Measurements from ENCODE around the gene RNF151. TPM values are rescaled to one million over a fixed set of nuclear protein-coding genes. Genes with fewer than 3 reads are reported as not detected.

The RNF151 gene
- polyA plus RNA-seq, 3 donors: 0.13 TPM; not detected in 2

GRCh38 chr16:1984347-1985225, 17.9 kb downstream of the RNF151 start:
- H3K27ac ChIP-seq (ENCODE audit: low read depth, low read length): no peak overlapping the region
- WGBS, 3 donors: 11 to 17% (median 13%) methylated on average over 40 to 58 of the region's 58 CpGs

DNA sequence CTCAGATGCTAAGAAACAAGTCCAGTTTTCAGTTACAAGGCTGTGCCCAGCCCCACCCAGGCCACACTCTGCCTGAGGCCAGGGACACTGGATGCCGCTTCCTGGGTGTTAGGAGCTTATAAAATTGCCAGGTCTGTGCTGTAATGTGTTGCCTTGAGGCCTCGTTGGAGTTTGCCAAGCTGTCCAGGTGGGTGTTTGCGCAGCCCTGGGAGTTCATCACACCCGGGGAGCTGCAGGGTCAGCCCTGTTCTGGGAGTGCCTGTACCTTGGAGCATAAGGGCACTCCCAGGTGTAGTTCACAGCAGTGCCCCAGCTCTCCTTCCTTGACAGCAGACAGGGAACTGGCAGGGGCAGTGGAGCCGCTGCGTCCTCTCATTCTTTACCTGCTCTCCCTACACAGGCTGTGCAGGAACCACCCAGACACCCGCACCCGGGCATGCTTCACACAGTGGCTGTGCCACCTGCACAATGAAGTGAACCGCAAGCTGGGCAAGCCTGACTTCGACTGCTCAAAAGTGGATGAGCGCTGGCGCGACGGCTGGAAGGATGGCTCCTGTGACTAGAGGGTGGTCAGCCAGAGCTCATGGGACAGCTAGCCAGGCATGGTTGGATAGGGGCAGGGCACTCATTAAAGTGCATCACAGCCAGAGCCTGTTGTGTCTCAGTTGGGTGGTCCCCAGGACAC, 19.0 kb downstream of the RNF151 start:
- no peak overlapping the region for H3K27ac ChIP-seq (ENCODE audit: low read depth, low read length)
- WGBS, 3 donors: 89 to 95% (median 94%) methylated on average over 14 of the region's 14 CpGs

DNA sequence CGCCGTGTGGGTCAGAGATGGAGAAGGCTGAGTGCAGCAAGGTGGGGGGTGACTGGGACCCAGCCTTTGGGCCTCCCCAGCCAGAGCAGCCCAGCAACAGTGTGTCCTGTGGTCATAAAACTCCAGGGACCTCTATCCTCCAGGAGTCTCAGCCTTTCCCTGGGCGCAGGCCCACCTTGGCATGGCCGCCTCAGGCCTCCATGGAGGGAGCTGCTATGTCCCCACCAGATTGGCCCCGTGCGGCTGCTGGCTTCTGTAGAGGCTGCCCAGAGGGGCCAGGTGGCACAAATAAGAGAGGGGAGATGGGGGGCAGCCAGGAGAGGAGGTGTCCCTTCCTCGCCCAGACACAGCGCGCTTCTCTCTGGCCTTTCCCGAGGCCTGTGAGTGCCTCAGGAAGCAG, 20.5 kb downstream of the RNF151 start:
- no peak overlapping the region for H3K27ac ChIP-seq (ENCODE audit: low read depth, low read length)
- WGBS, 3 donors: 88 to 91% (median 90%) methylated on average over 10 of the region's 10 CpGs

- no peak within 1 kb of the TSS for H3K27ac ChIP-seq (ENCODE audit: low read depth, low read length)
Observed at GRCh38 chr16:1989209-1990100, 22.8 kb downstream of the RNF151 start, which contains the start of gene SYNGR3. Gene SYNGR3 (plus strand): TSS chr16:1989970. CDS start chr16:1990103, 133 bp downstream.

DNA sequence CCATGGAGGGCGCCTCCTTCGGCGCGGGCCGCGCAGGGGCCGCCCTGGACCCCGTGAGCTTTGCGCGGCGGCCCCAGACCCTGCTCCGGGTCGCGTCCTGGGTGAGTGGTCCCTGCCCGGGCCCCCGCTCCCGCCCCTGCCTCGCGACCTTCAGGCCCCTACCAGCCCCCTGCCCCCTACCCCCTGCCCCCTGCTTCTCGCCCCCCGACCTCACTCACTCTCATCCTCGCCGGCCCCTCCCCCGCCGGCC, 23.4 kb downstream of the RNF151 start:
- H3K27ac ChIP-seq (ENCODE audit: low read depth, low read length): no peak overlapping the region
- WGBS, 3 donors: 2 to 3% methylated on average over 17 to 23 of the region's 25 CpGs; no CpG with 5 or more reads in 1 of the 3 donors

More at GRCh38 chr16:1989209-1990100, 22.8 kb downstream of the RNF151 start, which contains the start of gene SYNGR3:
- WGBS, 3 donors: 7 to 13% (median 8%) methylated on average over 39 to 67 of the region's 67 CpGs

GRCh38 chr16:1990351-1991134, 23.9 kb downstream of the RNF151 start:
- no peak overlapping the region for H3K27ac ChIP-seq (ENCODE audit: low read depth, low read length)
- 1 to 7% (median 2%) methylated on average over 44 to 50 of the region's 50 CpGs for WGBS, 3 donors

- WGBS, 3 donors: 4 to 16% (median 5%) methylated on average over 15 to 18 of the region's 18 CpGs
- H3K27ac ChIP-seq (ENCODE audit: low read depth, low read length): no peak overlapping the region
Observed at GRCh38 chr16:1991135-1991551, 24.5 kb downstream of the RNF151 start.

- no peak overlapping the region for H3K27ac ChIP-seq (ENCODE audit: low read depth, low read length)
- WGBS, 3 donors: 10 to 15% (median 12%) methylated on average over 22 of the region's 22 CpGs
Observed at GRCh38 chr16:1991588-1991947, 24.9 kb downstream of the RNF151 start.

DNA sequence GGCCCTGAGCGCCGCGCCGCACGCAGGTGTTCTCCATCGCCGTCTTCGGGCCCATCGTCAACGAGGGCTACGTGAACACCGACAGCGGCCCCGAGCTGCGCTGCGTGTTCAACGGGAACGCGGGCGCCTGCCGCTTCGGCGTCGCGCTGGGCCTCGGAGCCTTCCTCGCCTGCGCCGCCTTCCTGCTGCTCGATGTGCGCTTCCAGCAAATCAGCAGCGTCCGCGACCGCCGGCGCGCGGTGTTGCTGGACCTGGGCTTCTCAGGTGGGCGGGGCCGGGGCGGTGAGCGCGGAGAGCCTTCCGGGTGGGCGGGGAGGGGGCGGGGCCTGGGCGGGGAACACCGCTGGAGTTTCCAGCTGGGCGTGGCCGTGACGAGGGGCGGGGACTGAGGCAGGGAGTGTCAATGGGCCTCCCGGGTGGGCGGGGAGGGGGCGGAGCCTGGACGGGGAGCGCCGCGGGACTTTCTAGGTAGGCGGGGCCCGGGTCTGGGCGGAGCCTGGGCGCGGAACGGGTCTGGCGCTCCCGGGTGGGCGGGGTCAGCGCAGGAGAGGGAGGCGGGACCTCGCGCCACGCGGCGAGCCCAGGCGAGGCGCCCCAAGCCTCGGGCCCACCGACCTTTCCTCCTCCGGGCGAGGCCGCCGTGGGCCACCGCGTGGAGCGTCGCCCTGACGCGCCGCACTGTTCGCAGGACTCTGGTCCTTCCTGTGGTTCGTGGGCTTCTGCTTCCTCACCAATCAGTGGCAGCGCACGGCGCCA, 25.5 kb downstream of the RNF151 start:
- no peak overlapping the region for H3K27ac ChIP-seq (ENCODE audit: low read depth, low read length)
- 3 to 6% (median 4%) methylated on average over 69 to 96 of the region's 96 CpGs for WGBS, 3 donors

DNA sequence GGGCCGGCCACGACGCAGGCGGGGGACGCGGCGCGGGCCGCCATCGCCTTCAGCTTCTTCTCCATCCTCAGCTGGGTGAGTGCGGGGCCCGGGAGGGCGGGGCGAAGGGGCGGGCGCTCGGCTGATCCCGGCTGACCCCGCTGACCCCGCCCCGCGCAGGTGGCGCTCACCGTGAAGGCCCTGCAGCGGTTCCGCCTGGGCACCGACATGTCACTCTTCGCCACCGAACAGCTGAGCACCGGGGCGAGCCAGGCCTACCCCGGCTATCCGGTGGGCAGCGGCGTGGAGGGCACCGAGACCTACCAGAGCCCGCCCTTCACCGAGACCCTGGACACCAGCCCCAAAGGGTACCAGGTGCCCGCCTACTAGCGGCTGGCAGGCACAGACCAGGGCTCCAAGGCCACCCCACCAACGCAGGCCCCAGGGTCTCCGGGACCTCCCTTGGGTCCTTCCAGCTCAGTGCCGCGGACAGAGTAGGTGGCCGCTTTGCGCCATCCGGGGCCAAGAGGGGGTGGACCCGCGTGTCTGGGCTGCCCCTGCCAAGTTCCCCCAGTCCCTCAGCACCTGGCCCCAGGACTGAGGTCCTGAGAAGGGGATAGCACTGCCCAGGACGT, 26.2 kb downstream of the RNF151 start:
- no peak overlapping the region for H3K27ac ChIP-seq (ENCODE audit: low read depth, low read length)
- WGBS, 3 donors: 46 to 51% (median 48%) methylated on average over 40 to 50 of the region's 50 CpGs

- no peak overlapping the region for H3K27ac ChIP-seq (ENCODE audit: low read depth, low read length)
- 47 to 60% (median 53%) methylated on average over 2 of the region's 2 CpGs for WGBS, 3 donors
Observed at GRCh38 chr16:1993731-1994131, 27.1 kb downstream of the RNF151 start.

GRCh38 chr16:1997494-1998359, 31.1 kb downstream of the RNF151 start:
- H3K27ac ChIP-seq (ENCODE audit: low read depth, low read length): no peak overlapping the region
- 77 to 88% (median 84%) methylated on average over 26 of the region's 26 CpGs for WGBS, 3 donors

- H3K27ac ChIP-seq (ENCODE audit: low read depth, low read length): no peak overlapping the region
- WGBS, 3 donors: 91 to 95% (median 93%) methylated on average over 26 to 27 of the region's 27 CpGs
Observed at GRCh38 chr16:1998360-1998835, 31.7 kb downstream of the RNF151 start.

GRCh38 chr16:1998852-1999801, 32.5 kb downstream of the RNF151 start:
- H3K27ac ChIP-seq (ENCODE audit: low read depth, low read length): no peak overlapping the region
- 91 to 95% (median 91%) methylated on average over 24 to 39 of the region's 39 CpGs for WGBS, 3 donors
